GM06990 (cell line): Measurements from ENCODE around the gene SIL1.

Source experiments
- DNase-seq: peaks from one replicate; pipeline ENCODE4 v3.0.0-alpha.2; 2011; ENCODE audit not compliant: insufficient read length; ENCODE audit errors: extremely low read depth
- H3K27me3 ChIP-seq: replicated peaks from 2 replicates; pipeline ENCODE4 v1.6.0; 2011; ENCODE audit warnings: low read length; ENCODE audit not compliant: control insufficient read depth, insufficient read depth
- H3K36me3 ChIP-seq: 2 replicates; pipeline ENCODE4 v1.5.1; 2011; ENCODE audit warnings: low read length; ENCODE audit not compliant: control insufficient read depth, insufficient read depth
- H3K4me3 ChIP-seq: replicated peaks from 2 replicates; pipeline ENCODE4 v1.5.1; 2011; ENCODE audit warnings: low read depth, mild to moderate bottlenecking, control low read depth, low read length
- TF ChIP-seq, protein P1 (sequence below): IDR thresholded peaks from 2 replicates; pipeline ENCODE4 v1.5.1; 2011; ENCODE audit warnings: low read length, control low read depth, mild to moderate bottlenecking, inconsistent platforms; ENCODE audit not compliant: insufficient read depth, poor library complexity, severe bottlenecking

Gene SIL1

DNA sequence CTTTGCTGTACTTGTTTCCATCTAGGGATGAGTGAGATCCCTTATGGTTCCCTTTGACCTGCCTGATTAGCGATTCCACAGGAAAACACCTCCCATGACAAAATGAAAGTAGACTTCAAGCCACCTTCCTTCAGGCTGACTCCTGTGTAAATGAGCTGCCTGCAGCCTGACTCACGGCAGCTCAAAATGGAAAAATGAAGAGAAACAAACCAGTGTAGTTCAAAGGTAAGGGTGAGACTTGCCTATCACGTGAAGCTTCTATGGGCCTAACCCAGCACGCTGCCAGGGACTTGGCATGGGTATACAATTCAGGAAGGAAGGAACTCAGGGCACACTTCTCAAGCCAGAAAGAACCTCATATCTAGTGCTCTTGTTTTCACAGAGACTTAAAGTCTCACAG, 212.9 kb downstream of the SIL1 start:
- TF ChIP-seq, protein P1, sequence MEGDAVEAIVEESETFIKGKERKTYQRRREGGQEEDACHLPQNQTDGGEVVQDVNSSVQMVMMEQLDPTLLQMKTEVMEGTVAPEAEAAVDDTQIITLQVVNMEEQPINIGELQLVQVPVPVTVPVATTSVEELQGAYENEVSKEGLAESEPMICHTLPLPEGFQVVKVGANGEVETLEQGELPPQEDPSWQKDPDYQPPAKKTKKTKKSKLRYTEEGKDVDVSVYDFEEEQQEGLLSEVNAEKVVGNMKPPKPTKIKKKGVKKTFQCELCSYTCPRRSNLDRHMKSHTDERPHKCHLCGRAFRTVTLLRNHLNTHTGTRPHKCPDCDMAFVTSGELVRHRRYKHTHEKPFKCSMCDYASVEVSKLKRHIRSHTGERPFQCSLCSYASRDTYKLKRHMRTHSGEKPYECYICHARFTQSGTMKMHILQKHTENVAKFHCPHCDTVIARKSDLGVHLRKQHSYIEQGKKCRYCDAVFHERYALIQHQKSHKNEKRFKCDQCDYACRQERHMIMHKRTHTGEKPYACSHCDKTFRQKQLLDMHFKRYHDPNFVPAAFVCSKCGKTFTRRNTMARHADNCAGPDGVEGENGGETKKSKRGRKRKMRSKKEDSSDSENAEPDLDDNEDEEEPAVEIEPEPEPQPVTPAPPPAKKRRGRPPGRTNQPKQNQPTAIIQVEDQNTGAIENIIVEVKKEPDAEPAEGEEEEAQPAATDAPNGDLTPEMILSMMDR, result no peak
- no peaks in the 10 kb centered on the region for H3K27me3 ChIP-seq
- H3K4me3 ChIP-seq, result no peak overlapping the region
- DNase-seq, result no peak
- no peaks in the 10 kb centered on the region; the same call in 1 of the 2 replicates for H3K36me3 ChIP-seq

DNA sequence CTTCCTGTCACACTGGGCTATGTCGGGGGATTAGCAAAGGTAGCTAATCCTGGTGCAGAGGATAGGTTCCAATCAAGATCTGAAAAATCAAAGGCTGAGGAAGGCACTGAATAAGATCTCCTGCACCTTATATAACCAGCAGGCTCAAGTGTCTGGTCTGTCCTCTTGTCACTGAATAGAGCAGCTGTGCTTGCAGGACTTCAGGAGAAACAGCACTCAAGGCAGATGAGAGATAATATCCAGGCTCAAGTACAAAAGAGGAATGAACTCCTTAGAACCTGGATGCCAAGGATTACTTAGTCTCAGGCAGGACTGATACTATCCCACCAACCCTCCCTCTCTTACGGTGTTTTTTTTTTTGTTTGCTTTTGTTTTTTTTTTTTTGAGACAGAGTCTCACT, 214.2 kb downstream of the SIL1 start:
- Histone ChIP-seq H3K4me3 (no peak overlapping the region), H3K36me3 (no peaks in the 10 kb centered on the region), H3K27me3 (no peaks in the 10 kb centered on the region)
- DNase-seq, result no peak
- TF ChIP-seq, protein P1, result no peak

DNA sequence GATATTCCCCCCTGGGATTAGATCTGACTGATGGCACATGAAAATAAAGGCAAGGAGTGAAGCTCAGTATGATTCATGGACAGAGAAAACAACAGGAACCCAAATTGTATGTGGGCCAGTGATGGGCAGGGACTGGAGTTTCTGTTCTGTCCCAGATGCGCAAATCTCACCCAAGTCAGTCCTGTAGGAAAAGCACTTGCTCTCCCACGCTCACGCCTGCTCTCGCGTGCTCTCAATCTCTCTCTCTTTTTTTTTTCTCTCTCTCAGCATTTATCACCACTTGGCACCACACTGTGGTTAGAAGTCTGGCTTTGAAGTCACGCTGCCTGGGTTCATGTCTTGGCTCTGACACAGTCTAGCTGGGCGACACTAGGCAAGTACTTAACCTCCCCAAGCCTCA, 216.6 kb downstream of the SIL1 start:
- H3K27me3 ChIP-seq, result no peaks in the 10 kb centered on the region
- DNase-seq, result no peak
- H3K36me3 ChIP-seq, result no peaks in the 10 kb centered on the region
- TF ChIP-seq, protein P1, result no peak
- no peak overlapping the region for H3K4me3 ChIP-seq

DNA sequence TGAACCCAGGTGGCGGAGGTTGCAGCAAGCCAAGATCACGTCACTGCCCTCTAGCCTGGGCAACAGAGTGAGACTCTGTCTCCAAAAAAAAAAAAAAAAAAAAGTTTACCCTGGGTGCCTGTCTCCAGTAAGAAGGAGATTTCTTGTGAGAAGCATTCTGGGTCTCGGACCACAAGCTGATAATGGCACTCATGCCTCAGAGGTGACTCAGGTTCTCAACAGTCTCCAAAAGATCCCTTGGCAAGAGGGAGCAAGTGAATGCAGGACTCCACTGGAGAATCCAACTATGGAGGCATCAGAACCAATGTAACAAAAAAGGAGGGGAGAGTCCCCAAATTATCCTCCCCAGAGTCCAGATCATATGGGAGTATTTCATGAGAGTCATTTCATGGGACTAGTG, 217.0 kb downstream of the SIL1 start:
- no peaks in the 10 kb centered on the region for H3K36me3 ChIP-seq
- TF ChIP-seq, protein P1, result no peak
- no peak overlapping the region for H3K4me3 ChIP-seq
- no peaks in the 10 kb centered on the region for H3K27me3 ChIP-seq
- DNase-seq, result no peak

DNA sequence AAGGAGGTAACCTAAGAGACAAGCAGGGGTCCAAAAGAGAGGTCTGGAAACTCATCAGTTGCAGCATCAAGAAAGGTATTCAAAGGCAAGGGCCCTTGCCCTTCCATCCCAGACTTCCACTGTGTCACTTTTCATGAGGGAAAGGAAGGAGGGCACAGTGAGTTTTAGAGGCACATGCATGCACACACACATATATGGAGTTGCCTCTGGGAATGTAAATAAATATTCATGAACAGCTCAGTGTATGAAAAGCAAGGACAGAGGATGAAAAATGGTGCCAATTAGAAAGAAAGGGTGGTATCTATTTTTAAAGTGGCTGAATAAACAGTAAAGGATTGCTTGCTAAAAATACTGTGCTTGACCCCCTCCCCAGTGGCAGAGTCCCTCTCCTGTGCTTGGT, 217.7 kb downstream of the SIL1 start:
- no peak for DNase-seq
- no peaks in the 10 kb centered on the region for H3K27me3 ChIP-seq
- H3K4me3 ChIP-seq, result no peak overlapping the region
- H3K36me3 ChIP-seq, result no peaks in the 10 kb centered on the region
- TF ChIP-seq, protein P1, result no peak

DNA sequence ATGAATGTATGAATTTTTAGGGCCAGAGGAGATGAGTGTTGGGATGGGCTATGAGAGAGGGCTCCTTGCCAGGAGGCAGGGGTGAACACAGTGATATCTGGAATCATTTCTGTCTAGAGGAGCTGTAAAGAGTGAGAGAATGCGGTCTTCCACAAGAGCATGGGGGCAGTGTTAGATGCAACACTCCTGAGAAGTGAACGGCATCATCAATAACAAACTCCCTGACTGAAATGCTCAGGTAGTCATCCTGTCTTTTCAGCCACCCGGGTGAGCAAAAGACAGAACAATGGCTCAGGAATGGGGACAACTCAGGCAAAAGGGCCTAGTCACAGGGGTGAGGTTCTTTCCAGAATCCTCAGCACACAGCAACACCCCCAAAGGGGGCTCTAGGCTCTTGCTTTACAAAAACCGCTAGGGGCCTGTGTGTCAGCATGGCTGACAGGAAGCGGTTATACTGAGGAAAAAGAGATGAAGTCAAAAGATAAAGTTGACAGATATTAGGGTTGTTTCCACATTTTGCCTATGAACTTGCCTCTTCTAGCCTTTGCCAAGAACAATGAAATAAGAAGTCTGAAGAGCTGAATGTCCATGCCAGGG, 218.4 kb downstream of the SIL1 start:
- TF ChIP-seq, protein P1, result no peak
- Histone ChIP-seq H3K36me3 (no peaks in the 10 kb centered on the region; the same call in 1 of the 2 replicates), H3K27me3 (no peaks in the 10 kb centered on the region), H3K4me3 (no peak overlapping the region)
- no peak for DNase-seq
